SU-DHL-6 (cell line): Measurements from ENCODE around the gene USP54.

ENCODE experiments used
- EZH2phosphoT487 ChIP-seq: fragments of 200-600 bp; sonication (generic), shearing (Covaris generic); conservative IDR thresholded peaks from 2 replicates; pipeline ENCODE4 v1.6.1; 2018; ENCODE audit warnings: mild to moderate bottlenecking, antibody characterized with exemption, low read length, moderate library complexity, mixed read lengths
- TF ChIP-seq, protein P1 (sequence below): fragments of 200-600 bp; sonication (generic); IDR thresholded peaks from one replicate; pipeline ENCODE4 v1.5.1; 2017; ENCODE audit warnings: antibody characterized with exemption, mild to moderate bottlenecking, low read length, moderate library complexity; ENCODE audit not compliant: insufficient read depth, poor library complexity, severe bottlenecking

DNA sequence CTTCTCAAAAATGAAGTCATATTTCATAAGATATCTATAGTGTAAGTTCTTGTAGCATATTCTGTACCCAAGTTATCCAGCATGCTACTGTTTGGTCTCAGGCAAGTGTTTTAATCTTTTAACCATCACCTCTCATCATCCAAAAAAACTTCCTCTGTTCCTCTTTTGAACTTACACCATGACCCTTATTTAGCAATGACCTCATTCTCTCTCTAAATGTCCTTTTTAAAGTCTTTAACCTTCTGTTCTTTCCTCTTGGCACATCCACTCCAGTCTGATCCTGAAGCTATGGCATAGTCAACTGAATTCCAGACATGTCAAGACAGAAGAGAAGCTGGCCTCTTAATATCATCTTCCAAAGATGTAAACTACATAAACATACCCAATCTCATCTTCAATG is 121.6 kb downstream of the USP54 start:
- TF ChIP-seq, protein P1, sequence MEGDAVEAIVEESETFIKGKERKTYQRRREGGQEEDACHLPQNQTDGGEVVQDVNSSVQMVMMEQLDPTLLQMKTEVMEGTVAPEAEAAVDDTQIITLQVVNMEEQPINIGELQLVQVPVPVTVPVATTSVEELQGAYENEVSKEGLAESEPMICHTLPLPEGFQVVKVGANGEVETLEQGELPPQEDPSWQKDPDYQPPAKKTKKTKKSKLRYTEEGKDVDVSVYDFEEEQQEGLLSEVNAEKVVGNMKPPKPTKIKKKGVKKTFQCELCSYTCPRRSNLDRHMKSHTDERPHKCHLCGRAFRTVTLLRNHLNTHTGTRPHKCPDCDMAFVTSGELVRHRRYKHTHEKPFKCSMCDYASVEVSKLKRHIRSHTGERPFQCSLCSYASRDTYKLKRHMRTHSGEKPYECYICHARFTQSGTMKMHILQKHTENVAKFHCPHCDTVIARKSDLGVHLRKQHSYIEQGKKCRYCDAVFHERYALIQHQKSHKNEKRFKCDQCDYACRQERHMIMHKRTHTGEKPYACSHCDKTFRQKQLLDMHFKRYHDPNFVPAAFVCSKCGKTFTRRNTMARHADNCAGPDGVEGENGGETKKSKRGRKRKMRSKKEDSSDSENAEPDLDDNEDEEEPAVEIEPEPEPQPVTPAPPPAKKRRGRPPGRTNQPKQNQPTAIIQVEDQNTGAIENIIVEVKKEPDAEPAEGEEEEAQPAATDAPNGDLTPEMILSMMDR = no peak
- no peak for TF ChIP-seq EZH2phosphoT487
